ENCODE results near the gene ACAP1.

GRCh38 chr17:7369825-7370224 lies 33.5 kb downstream of the ACAP1 start:
- TF ChIP-seq POLR2A (IDR thresholded peaks at IDR 0.05; ENCODE audit: low read length) (no peak), GATA1 (IDR thresholded peaks at IDR 0.05; ENCODE audit: low read depth, low read length) (no peak)

All from erythroblast (primary cell).